OCI-LY7 (cell line): ENCODE results near the gene ADPRS. TPM values are rescaled to one million over a fixed set of nuclear protein-coding genes. Genes with fewer than 3 reads are reported as not detected.

Experiments used
- BruUV-seq: library from RNA; stranded (reverse); fragments of 400-500 nt; replicated peaks from 2 replicates; lab custom pipeline; 2021; lab: Mats Ljungman, UMichigan
- CTCF ChIA-PET: fragments of 300-600 bp; sonication (Branson Sonifier 250); formaldehyde crosslinking; loops from one replicate; lab custom pipeline; 2022; ENCODE audit warnings: antibody characterized with exemption; ENCODE audit not compliant: unreplicated experiment; lab: Charles Lee
- POLR2A ChIA-PET: fragments of 300-600 bp; sonication (Branson Sonifier 250); formaldehyde crosslinking; loops from one replicate; lab custom pipeline; 2022; ENCODE audit warnings: antibody characterized with exemption; lab: Charles Lee
- DNase-seq: peaks from one replicate; pipeline ENCODE4 v3.0.0-alpha.2; 2015; ENCODE audit warnings: low spot score
- H2AFZ ChIP-seq: fragments of 200-600 bp; sonication (generic), shearing (Covaris generic); 2 replicates; pipeline ENCODE4 v1.6.1; 2014; ENCODE audit warnings: mild to moderate bottlenecking, antibody characterized with exemption, low read length, moderate library complexity
- H3K27ac ChIP-seq: fragments of 200-600 bp; sonication (generic); 2 replicates; pipeline ENCODE4 v1.5.1; 2014; ENCODE audit warnings: mixed run types, low read depth, mild to moderate bottlenecking, moderate library complexity, low read length, inconsistent platforms; ENCODE audit not compliant: poor library complexity, severe bottlenecking
- H3K36me3 ChIP-seq: fragments of 200-600 bp; sonication (generic); 2 replicates; pipeline ENCODE4 v1.6.1; 2014; ENCODE audit warnings: mild to moderate bottlenecking, antibody characterized with exemption, low read length, moderate library complexity, mixed read lengths; ENCODE audit not compliant: insufficient read depth
- H3K4me1 ChIP-seq: fragments of 200-600 bp; sonication (generic); 2 replicates; pipeline ENCODE4 v1.5.1; 2014; ENCODE audit warnings: mild to moderate bottlenecking, low read length; ENCODE audit not compliant: insufficient read depth, poor library complexity, severe bottlenecking
- H3K4me2 ChIP-seq: fragments of 200-600 bp; sonication (generic); 2 replicates; pipeline ENCODE4 v1.6.1; 2014; ENCODE audit warnings: mild to moderate bottlenecking, low read length
- H3K4me3 ChIP-seq: fragments of 200-600 bp; sonication (generic); 2 replicates; pipeline ENCODE4 v1.5.1; 2014; ENCODE audit warnings: mild to moderate bottlenecking, low read depth, low read length; ENCODE audit not compliant: poor library complexity, severe bottlenecking
- H3K79me2 ChIP-seq: fragments of 200-600 bp; sonication (generic); 2 replicates; pipeline ENCODE4 v1.6.1; 2016; ENCODE audit warnings: low read depth, mild to moderate bottlenecking, low read length, moderate library complexity, mixed read lengths; ENCODE audit not compliant: insufficient read depth
- H3K9me2 ChIP-seq: fragments of 200-600 bp; sonication (generic); 2 replicates; pipeline ENCODE4 v1.6.1; 2016; ENCODE audit warnings: mild to moderate bottlenecking, low read length, mixed read lengths; ENCODE audit not compliant: insufficient read depth
- H3K9me3 ChIP-seq: fragments of 200-600 bp; sonication (generic); 2 replicates; pipeline ENCODE4 v1.6.1; 2014; ENCODE audit warnings: mild to moderate bottlenecking, mixed run types, low read length, mixed read lengths
- H4K20me1 ChIP-seq: fragments of 200-600 bp; sonication (generic); 2 replicates; pipeline ENCODE4 v1.6.1; 2014; ENCODE audit warnings: mild to moderate bottlenecking, antibody characterized with exemption, low read length, moderate library complexity, mixed read lengths; ENCODE audit not compliant: insufficient read depth
- CTCF ChIP-seq: fragments of 200-600 bp; sonication (generic); conservative IDR thresholded peaks from 2 replicates; pipeline ENCODE4 v1.5.1; 2014; ENCODE audit warnings: mild to moderate bottlenecking, antibody characterized with exemption, low read length, moderate library complexity, mixed read lengths
- EZH2phosphoT487 ChIP-seq: fragments of 200-600 bp; sonication (generic); IDR thresholded peaks from 2 replicates; pipeline ENCODE4 v1.6.1; 2018; ENCODE audit warnings: low read depth, borderline replicate concordance, mild to moderate bottlenecking, mixed run types, antibody characterized with exemption, low read length, moderate library complexity, mixed read lengths
- intact Hi-C: fragments of 100-400 bp; cut with micrococcal nuclease; formaldehyde crosslinking; loops from one replicate; pipeline ENCODE4 v1.10.0; 2022; ENCODE audit not compliant: unreplicated experiment
- total RNA-seq, 2 experiments: library from RNA; depleted of rRNA in 1 of 2; stranded (reverse); fragments of >200 nt in 1 of 2; shearing (Covaris generic) in 1 of 2; gene quantifications; 2 replicates each; pipeline ENCODE4 v1.2.3, GENCODE V29; 2014 to 2022

The ADPRS gene
- total RNA-seq, 2 experiments from 2014 or later = 29.3 to 42.3 TPM

- H3K4me3 ChIP-seq = no peak overlapping the region
- H3K4me2 ChIP-seq = no peak overlapping the region
- H3K9me2 ChIP-seq = no peaks in the 10 kb centered on the region
- CTCF ChIA-PET = no interaction called here
- H3K4me1 ChIP-seq = no peaks in the 10 kb centered on the region
- peaks cover 21% of the 10 kb centered on the region for H3K36me3 ChIP-seq
- TF ChIP-seq CTCF (no peak), EZH2phosphoT487 (no peak)
- H3K27ac ChIP-seq = no peak overlapping the region
- BruUV-seq = no TSS peak
- H4K20me1 ChIP-seq = no peaks in the 10 kb centered on the region
- no peak for DNase-seq
- intact Hi-C loops = no loop called here
- no peaks in the 10 kb centered on the region for H3K79me2 ChIP-seq
- POLR2A ChIA-PET = interaction anchor here (0.6 kb wide), 1 partner anchor 146 kb away, joined by 3 read pairs; no protein-coding TSS in a partner anchor
- H3K9me3 ChIP-seq = peaks cover 5% of the 10 kb centered on the region; the same call in 1 of the 2 replicates
- H2AFZ ChIP-seq = no peak overlapping the region
Observed at GRCh38 chr1:36051821-36052220, 36.9 kb upstream of the ADPRS start.

- no peaks in the 10 kb centered on the region for H3K9me3 ChIP-seq
- H3K4me1 ChIP-seq = no peaks in the 10 kb centered on the region
- TF ChIP-seq CTCF = no peak
- no peak for TF ChIP-seq EZH2phosphoT487
- no peak overlapping the region for H3K27ac ChIP-seq
- H3K79me2 ChIP-seq = no peaks in the 10 kb centered on the region
- intact Hi-C loops = no loop called here
- DNase-seq = no peak
- H3K4me2 ChIP-seq = no peak overlapping the region
- no TSS peak for BruUV-seq
- H3K4me3 ChIP-seq = no peak overlapping the region
- POLR2A ChIA-PET = interaction anchor here (0.7 kb wide), 1 partner anchor 9 kb away, joined by 5 read pairs; no protein-coding TSS in a partner anchor
- H3K36me3 ChIP-seq = 0 out of 2 replicates have a peak, but pooled peaks cover 4% of the 10 kb centered on the region
- no peaks in the 10 kb centered on the region for H4K20me1 ChIP-seq
- H3K9me2 ChIP-seq = no peaks in the 10 kb centered on the region
- CTCF ChIA-PET = no interaction called here
- H2AFZ ChIP-seq = no peak overlapping the region
Observed at GRCh38 chr1:36053978-36054377, 34.7 kb upstream of the ADPRS start.

- intact Hi-C loops = no loop called here
- H2AFZ ChIP-seq = no peak overlapping the region
- CTCF ChIA-PET = no interaction called here
- no peak overlapping the region for H3K27ac ChIP-seq
- no peaks in the 10 kb centered on the region for H3K4me1 ChIP-seq
- H3K79me2 ChIP-seq = no peaks in the 10 kb centered on the region
- H3K4me2 ChIP-seq = no peak overlapping the region
- no peak overlapping the region for H3K4me3 ChIP-seq
- H3K36me3 ChIP-seq = 0 out of 2 replicates have a peak, but pooled peaks cover 4% of the 10 kb centered on the region
- H3K9me2 ChIP-seq = no peaks in the 10 kb centered on the region
- H4K20me1 ChIP-seq = no peaks in the 10 kb centered on the region
- TF ChIP-seq EZH2phosphoT487 (no peak), CTCF (no peak)
- DNase-seq = no peak
- no TSS peak for BruUV-seq
- POLR2A ChIA-PET = no interaction called here
- no peaks in the 10 kb centered on the region for H3K9me3 ChIP-seq
Observed at GRCh38 chr1:36055706-36056105, 33.0 kb upstream of the ADPRS start.
